Measurements from ENCODE around the gene ACAD10.
"Not testable (repeated sequence)": the region's sequence is repeated elsewhere in the genome, so short reads cannot be mapped to it uniquely, and the experiment has no call there.

ACAD10 gene

GRCh38 chr12:111754671-111755070, 68.8 kb downstream of the ACAD10 start:
- DNase-seq, result no peak

DNA sequence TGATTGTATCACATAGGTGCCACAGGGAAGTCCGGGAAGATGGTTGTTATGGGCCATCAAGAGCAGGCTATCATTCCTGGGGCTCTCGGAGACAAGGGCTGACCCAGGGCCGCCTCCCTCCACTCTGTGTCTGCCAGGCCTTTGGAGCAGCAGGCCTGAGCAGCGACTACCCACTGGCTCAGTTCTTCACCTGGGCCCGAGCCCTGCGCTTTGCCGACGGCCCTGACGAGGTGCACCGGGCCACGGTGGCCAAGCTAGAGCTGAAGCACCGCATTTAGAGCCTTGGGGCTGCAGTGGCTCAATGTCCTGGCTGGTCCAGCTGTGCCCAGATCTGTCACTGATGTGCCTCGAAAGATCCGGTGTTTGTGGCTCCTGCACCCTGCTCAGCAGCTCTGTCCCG, 70.3 kb downstream of the ACAD10 start:
- DNase-seq, result no peak

DNA sequence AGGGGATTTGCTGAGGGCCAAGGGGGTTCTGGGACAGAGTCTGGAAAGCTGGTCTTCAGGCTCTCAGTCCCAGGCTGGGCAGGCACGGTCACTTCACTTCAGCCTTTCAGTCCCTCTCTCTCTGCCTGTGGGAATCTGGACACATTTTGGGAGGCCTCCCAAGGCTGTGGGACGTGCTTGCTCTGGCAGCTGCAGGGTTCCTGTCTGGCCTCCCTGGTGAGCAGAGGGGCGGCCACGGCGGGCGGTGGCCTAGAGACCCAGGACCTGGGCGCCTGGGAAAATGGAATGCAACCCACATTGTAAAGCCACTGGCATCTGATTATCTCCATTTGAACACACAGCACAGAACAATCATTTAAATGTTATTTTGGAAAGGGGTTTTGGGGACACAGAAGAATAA, 70.8 kb downstream of the ACAD10 start:
- no peak for DNase-seq

DNA sequence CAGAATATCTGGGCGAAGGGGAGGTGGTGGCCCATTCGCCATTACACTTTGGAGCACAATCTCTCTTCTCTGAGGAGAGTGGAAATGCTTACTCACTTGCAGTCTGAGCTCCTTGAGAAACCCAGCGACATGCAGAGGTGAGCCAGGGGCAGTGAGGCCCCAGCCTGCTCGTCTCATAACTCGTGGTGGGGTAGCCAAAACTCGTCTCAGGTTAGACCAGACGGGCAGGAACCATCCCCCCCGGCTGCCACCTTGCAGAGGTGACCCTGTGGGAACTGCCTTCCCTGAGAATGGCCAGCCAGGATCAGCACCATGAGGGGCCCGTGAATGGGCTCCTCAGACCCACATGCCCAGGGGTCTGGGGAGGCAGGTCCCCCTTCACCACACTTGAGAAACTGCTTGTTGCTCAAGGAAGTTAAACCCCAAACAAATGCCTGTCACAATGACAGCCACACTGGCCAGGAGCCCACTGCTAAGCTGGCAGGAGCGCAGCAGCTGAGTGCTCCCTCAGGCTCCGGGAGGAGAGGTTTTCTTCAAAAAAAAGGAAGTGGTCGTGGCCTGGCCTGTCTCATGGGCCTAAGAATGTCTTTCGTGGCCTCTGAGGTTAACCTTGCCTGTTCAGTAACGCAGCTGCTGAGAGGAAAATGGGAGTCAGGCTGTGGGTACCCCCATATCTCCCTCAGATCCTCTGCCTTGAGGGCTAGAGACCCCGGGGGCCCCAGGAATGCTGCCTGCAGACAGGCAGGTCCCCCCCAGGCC, 71.7 kb downstream of the ACAD10 start:
- no peak for DNase-seq

DNA sequence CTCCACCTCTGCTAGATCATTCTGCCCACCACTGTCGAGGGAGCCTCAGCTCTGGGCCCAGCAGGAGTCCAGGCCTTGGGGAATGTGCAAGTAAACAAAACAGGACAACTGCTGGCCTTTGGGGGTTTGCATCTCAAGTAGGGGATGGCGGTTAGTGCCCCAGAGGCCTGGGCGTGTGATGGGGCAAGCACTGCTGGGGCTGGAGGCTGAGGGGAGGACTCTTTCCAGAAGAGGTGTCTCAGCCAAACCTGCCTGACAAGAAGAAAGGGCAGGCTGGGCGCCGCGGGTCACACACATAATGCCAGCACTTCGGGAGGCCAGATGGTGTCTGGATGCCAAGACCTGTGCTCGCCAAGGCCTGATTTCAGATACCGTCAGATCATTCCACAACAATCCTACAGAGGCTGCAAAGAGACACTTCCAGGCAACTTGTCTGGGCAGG, 72.3 kb downstream of the ACAD10 start:
- DNase-seq, result no peak

- DNase-seq, result no peak
These were observed 73.4 kb downstream of the ACAD10 start for GRCh38 chr12:111759271-111759670.

DNA sequence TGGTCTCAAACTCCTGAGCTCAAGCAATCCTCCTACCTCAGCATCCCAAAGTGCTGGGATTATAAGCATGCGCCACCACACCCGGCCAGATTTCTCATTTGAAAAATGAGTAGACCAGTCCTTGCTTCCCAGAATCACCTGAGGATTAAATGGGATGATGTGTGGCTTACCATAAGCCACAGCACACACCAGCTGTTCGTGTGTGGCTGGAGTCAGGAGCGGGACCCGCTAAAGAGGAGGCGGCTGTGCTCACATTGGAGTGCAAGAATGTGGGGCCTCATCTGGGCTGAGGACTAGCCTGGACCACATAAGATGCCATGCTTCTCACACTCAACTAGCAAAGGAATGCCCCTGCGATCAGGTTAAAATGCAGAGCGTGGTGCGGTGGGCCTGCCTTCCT, 74.1 kb downstream of the ACAD10 start:
- DNase-seq, result no peak

DNA sequence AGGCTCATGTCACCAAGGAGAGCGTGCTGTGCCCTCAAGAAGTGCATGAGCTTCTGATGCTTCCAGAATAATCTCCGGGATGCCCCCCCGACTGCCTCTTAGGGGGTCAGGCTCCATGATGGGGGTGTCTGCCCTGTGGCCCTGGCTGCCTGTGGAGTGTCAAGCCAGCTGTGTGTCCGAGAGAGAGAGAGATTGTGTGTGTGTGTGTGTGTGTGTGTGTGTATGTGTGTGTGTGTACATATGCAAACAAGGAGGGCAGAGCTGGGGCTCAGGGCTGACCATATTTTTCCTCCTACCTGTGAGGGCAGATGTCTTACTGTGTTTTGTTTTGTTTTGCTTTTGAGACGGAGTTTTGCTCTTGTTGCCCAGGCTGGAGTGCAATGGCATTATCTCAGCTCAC, 75.2 kb downstream of the ACAD10 start:
- no peak for DNase-seq

DNA sequence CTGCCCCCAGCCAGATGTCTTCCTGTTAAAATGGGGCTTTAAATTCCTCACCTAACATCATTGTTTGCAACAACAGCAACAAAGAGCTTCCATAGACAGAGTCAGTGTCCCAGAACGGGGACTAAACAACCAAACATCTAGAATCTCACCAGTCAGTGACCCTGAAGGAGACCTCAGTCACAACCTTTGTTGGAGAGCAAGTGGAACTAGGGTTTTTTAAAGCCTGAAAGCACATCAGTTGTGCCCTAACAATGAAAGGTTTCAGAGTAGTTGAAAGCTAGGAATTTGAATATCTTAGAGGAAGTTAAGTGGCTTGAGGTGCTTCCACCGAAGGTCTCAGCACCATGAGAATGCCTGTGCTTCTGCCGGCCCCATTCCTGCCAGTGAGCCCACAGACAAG, 75.9 kb downstream of the ACAD10 start:
- no peak for DNase-seq

GRCh38 chr12:111763552-111763951, 77.7 kb downstream of the ACAD10 start:
- not testable (repeated sequence) for DNase-seq

DNA sequence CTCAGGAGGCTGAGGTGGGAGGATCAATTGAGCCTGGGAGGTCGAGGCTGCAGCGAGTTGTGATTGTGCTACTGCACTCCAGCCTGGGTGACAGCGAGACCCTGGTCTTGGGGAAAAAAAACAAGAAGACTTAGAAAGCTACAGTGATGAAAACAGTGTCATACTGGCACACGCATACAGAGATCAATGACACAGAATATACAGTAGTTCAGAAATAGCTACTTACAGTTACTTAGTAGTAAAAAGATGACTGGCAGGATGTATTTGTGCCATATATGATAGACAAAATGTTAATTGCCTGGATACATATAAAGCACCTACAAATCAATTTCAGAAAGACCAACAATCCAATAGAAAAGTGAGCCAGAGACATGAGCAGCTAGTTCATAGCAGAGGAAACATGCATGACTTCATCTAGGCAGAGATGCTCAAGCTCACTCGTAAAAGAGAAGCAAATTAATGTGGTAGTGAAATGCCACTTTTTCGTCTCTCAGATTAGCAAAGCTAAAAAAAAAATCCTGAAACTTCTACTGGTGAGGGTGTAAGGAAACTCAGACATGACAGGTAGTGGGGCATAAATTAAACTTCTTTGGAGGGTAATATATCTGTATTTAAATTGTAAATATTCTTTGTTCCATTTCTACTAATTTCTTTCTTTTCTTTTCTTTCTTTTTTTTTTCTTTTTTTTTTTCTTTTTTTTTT, 78.4 kb downstream of the ACAD10 start:
- DNase-seq, result no peak

DNA sequence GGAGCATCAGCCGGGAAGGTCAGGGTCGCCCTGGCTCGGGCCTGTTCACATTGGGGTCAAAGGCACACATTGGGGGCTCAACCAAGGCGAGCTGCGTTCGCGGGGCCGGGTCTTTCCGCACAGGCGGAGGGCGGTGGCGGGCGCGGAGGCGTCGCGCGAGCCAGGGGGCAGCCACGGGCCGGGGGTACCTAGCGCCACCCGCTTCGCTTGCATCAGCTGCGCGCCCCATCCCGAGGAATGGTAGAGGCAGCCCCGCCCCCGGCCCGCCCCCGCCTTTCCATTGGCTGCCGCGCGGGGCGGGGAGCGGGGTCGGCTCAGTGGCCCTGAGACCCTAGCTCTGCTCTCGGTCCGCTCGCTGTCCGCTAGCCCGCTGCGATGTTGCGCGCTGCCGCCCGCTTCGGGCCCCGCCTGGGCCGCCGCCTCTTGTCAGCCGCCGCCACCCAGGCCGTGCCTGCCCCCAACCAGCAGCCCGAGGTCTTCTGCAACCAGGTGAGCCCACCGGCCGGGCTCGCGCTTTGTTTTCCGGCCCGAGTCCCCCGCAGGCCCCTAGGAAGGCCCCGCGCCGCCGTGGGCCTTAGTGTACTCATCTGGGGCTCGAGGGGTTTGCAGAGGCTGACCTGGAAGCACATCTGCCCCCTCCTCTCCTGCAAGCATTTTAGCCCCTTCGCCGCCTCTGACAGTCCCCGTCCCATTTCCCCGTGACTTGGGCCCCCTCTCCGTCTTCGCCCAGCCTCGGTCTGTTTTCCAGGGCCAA, 80.9 kb downstream of the ACAD10 start, which contains the start of gene ALDH2:
Gene ALDH2 (plus strand): TSS at position 326 of the 754 bp plus-strand sequence. CDS start 50 bp downstream, at position 376.
- no peak for DNase-seq

GRCh38 chr12:111767362-111768158, 81.7 kb downstream of the ACAD10 start:
- no peak for DNase-seq

DNA sequence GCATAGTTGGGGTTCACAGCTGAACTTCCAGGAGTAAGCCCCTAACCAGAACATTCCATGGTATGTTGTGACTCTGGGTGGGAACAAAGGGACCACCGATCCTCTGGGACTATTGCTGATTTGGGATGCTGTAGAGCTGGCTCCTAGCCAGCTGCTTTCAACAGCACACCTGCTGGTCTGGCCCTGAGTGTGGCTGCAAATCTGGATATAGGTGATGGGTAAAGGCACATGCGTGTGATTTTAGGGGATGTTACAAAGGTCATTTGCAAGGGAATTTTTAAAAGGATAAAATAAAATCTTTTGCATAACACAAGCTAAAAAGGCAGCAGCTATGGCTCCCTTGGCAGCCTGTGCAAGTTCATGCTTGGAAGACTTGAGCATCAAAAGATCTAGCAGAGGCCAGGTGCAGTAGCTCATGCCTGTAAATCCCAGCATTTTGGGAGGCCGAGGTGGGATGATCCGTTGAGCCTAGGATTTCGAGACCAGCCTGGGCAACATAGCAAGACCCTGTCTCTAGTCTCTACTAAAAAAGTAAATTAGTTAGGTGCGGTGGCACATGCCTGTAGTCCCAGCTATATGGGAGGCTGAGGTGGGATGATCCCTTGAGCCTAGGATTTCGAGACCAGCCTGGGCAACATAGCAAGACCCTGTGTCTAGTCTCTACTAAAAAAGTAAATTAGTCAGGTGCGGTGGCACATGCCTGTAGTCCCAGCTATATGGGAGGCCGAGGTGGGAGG, 82.5 kb downstream of the ACAD10 start:
- no peak for DNase-seq

- no peak for DNase-seq
These were observed 83.7 kb downstream of the ACAD10 start for GRCh38 chr12:111769599-111769998.

- no peak for DNase-seq
These were observed 88.1 kb downstream of the ACAD10 start for GRCh38 chr12:111773801-111774551.

- no peak for DNase-seq
These were observed 89.6 kb downstream of the ACAD10 start for GRCh38 chr12:111775205-111776193.

GRCh38 chr12:111776836-111777344, 91.0 kb downstream of the ACAD10 start:
- no peak for DNase-seq

DNA sequence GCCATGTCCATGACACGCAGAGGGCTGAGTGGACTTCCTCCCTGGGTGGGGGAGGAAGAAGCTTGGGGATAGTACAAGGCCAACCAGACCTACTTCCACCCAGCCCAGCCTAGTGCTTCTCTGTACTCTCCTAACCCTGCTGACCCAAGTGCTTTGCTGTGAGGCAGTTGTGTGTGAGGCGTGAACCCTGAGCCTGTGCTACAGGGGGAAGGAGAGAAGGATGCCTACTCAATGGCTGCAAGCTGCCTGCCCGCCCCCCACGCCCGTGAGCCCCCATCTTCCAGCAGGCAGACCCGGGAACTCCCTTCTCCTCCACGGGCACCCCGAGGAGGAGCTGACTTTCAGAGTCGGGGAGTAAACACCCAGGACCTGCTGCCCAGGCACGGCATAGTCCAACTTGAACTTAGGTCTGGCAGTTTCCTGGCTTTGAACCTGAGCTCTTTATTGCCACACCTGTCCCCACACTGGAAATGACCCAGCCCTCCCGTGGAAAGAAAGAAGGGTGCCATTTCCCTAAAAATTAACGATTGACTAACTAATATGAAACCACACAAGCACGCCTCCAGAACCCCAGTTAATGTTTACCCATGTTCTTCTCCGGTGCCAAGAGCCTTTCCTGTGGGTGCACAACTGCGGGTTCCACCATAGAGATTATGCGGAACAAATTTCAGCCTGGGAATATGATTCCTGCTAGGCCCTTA, 91.6 kb downstream of the ACAD10 start:
- DNase-seq, result no peak
